Upper lobe of left lung (tissue), 6 donors: ENCODE results near the gene SAA4. TPM values are rescaled to one million over a fixed set of nuclear protein-coding genes. Genes with fewer than 3 reads are reported as not detected.

Experiments used
- ATAC-seq, 2 donors: fragments of 200-7000 bp; cut with Tn5 transposase; one replicate each; pipeline ENCODE4 v1.9.1; 2022; ENCODE audit warnings: mild to moderate bottlenecking in 2 of 2, moderate library complexity in 2 of 2; ENCODE audit not compliant: low FRiP score in 2 of 2
- DNase-seq, 2 donors: peaks; one replicate each; pipeline ENCODE4 v3.0.0-alpha.2; 2019 to 2020
- H3K27ac ChIP-seq, 4 donors: fragments of 200-600 bp; sonication (generic); one replicate each; pipeline ENCODE4 v1.5.1; 2016 to 2019
- H3K27me3 ChIP-seq, 4 donors: fragments of 200-600 bp; sonication (generic); one replicate each; pipeline ENCODE4 v1.5.1; 2017 to 2019
- H3K36me3 ChIP-seq, 4 donors: fragments of 200-600 bp; sonication (generic); one replicate each; pipeline ENCODE4 v1.5.1; 2016 to 2019
- H3K4me1 ChIP-seq, 4 donors: fragments of 200-600 bp; sonication (generic); one replicate each; pipeline ENCODE4 v1.5.1; 2018 to 2019
- H3K4me3 ChIP-seq, 4 donors: fragments of 200-600 bp; sonication (generic); one replicate each; pipeline ENCODE4 v1.5.1; 2017 to 2019; ENCODE audit warnings: mild to moderate bottlenecking in 2 of 4, moderate library complexity in 1 of 4
- H3K9me3 ChIP-seq, 4 donors: fragments of 200-600 bp; sonication (generic); one replicate each; pipeline ENCODE4 v1.5.1; 2018 to 2019
- CTCF ChIP-seq, 6 experiments: fragments of 450-650 bp in 4 of 6; fragments of 200-600 bp in 2 of 6; sonication (generic) in 2 of 6; IDR thresholded peaks; one replicate each; pipeline ENCODE4 v1.5.1; 2016 to 2019; ENCODE audit warnings: antibody characterized with exemption in 6 of 6
- EP300 ChIP-seq, 4 donors: sonication (generic); formaldehyde crosslinking; IDR thresholded peaks; one replicate each; pipeline ENCODE4 v1.5.1; 2017; ENCODE audit warnings: antibody characterized with exemption in 4 of 4, control low read depth in 2 of 4
- POLR2A ChIP-seq, 4 donors: fragments of 450-650 bp; IDR thresholded peaks; one replicate each; pipeline ENCODE4 v1.5.1; 2016 to 2017; ENCODE audit warnings: antibody characterized with exemption in 4 of 4, mild to moderate bottlenecking in 2 of 4
- POLR2AphosphoS5 ChIP-seq, 2 donors: sonication (generic); formaldehyde crosslinking; IDR thresholded peaks; one replicate each; pipeline ENCODE4 v1.5.1; 2017; ENCODE audit warnings: antibody characterized with exemption in 2 of 2
- WGBS, 2 donors: methylation state at CpG; one replicate each; pipeline ENCODE4 v1.1.5; 2017 to 2018; 5-methylcytosine and 5-hydroxymethylcytosine counted together
- small RNA-seq, 4 donors: library from RNA; depleted of rRNA; stranded (forward); fragments of <200 nt; gene quantifications; one replicate each; pipeline ENCODE3, GENCODE V24; 2016
- total RNA-seq, 6 donors: library from RNA; depleted of rRNA in 4 of 6; stranded (reverse); fragments of >200 nt in 4 of 6; gene quantifications; one replicate each; pipeline versions ENCODE4 v1.1.0 to v1.2.1, GENCODE V29; 2016 to 2021
- donor health status: DM: no; HTN: no; CAD: no; lungs with moderate emphysema.
- donor health status: DM: no; HTN: yes; CAD: no; lungs with severe emphysema.

Gene SAA4
- total RNA-seq, 6 donors from 2014 or later = 0.72 TPM; not detected in 5

- WGBS, 2 donors = 93 to 94% methylated on average over 17 to 24 of the region's 24 CpGs
- Histone ChIP-seq H3K36me3 (no peaks in the 10 kb centered on the region), H3K27ac (no peak overlapping the region), H3K4me3 (no peak overlapping the region), H3K9me3 (no peaks in the 10 kb centered on the region), H3K4me1 (no peaks in the 10 kb centered on the region), H3K27me3 (no peaks in the 10 kb centered on the region)
- no peak for ATAC-seq
- TF ChIP-seq POLR2AphosphoS5 (IDR thresholded peaks at IDR 0.05) (no peak), EP300 (IDR thresholded peaks at IDR 0.05) (no peak), CTCF (IDR thresholded peaks at IDR 0.05) (no peak), POLR2A (IDR thresholded peaks at IDR 0.05) (no peak)
- DNase-seq = peak in 1 of 2 donors; percentile 73
Observed at GRCh38 chr11:18188796-18189195, 47.8 kb downstream of the SAA4 start.

Small RNA genes within 50 kb of the gene (small RNA-seq; reads per million reads assigned to genes)
- gene RNA5SP333 = 0 reads per million in 4 donors
- gene RNA5SP334 = 0 reads per million in 4 donors

Other genes starting within 250 kb of the SAA4 start
- gene SERGEF, start 223.8 kb downstream of the SAA4 start, total RNA-seq = 10 to 100 TPM; 21.7 to 40.5 (median 34.8) TPM
- under 1 TPM in 5 of 6 donors, not detected in 1; 0.13 to 0.79 (median 0.40) TPM for gene TPH1, start 190.5 kb downstream of the SAA4 start, total RNA-seq
- gene SAAL1, start 130.7 kb downstream of the SAA4 start, total RNA-seq = 10 to 100 TPM in 3 of 6 donors, 1 to 10 TPM in 3; 5.9 to 19.6 (median 10.6) TPM
- not detected for gene MRGPRX3, start 104.2 kb downstream of the SAA4 start, total RNA-seq
- not detected for gene MRGPRX4, start 64.0 kb downstream of the SAA4 start, total RNA-seq
- 10 to 100 TPM in 3 of 6 donors, 1 to 10 TPM in 2, not detected in 1; 2.0 to 50.3 (median 11.7) TPM for gene SAA2, start 11.9 kb upstream of the SAA4 start, total RNA-seq
- 10 to 100 TPM in 5 of 6 donors, 1 to 10 TPM in 1; 9.0 to 92.5 (median 16.2) TPM for gene SAA1, start 29.5 kb upstream of the SAA4 start, total RNA-seq
- 10 to 100 TPM; 18.6 to 40.9 (median 31.1) TPM for gene HPS5, start 85.3 kb upstream of the SAA4 start, total RNA-seq
- 10 to 100 TPM; 22.8 to 52.7 (median 39.3) TPM for gene GTF2H1, start 85.8 kb upstream of the SAA4 start, total RNA-seq
- gene LDHA, start 157.8 kb upstream of the SAA4 start, total RNA-seq = 100 to 1,000 TPM; 101 to 417 (median 275) TPM
- gene LDHC, start 175.5 kb upstream of the SAA4 start, total RNA-seq = not detected
- gene LDHAL6A, start 219.1 kb upstream of the SAA4 start, total RNA-seq = not detected